OCI-LY1 (cell line): ENCODE measurements around the gene SPPL3.

Source experiments
- H2AFZ ChIP-seq: fragments of 200-600 bp; sonication (generic), shearing (Covaris generic); 2 replicates; pipeline ENCODE4 v1.6.0; 2014; ENCODE audit warnings: antibody characterized with exemption, mild to moderate bottlenecking, low read length
- H3F3A ChIP-seq: fragments of 200-600 bp; sonication (generic), shearing (Covaris generic); 2 replicates; pipeline ENCODE4 v1.6.0; 2014; ENCODE audit warnings: mild to moderate bottlenecking, antibody characterized with exemption, low read length, moderate library complexity; ENCODE audit not compliant: insufficient read depth
- H3K27ac ChIP-seq: fragments of 200-600 bp; sonication (generic); 2 replicates; pipeline ENCODE4 v1.5.1; 2014; ENCODE audit warnings: low read length, mixed run types, mild to moderate bottlenecking, low read depth; ENCODE audit not compliant: poor library complexity, severe bottlenecking
- H3K27me3 ChIP-seq: fragments of 200-600 bp; sonication (generic); 2 replicates; pipeline ENCODE4 v1.6.0; 2014; ENCODE audit warnings: antibody characterized with exemption, mild to moderate bottlenecking, low read length, moderate library complexity; ENCODE audit not compliant: insufficient read depth
- H3K36me3 ChIP-seq: fragments of 200-600 bp; sonication (generic); 2 replicates; pipeline ENCODE4 v1.6.1; 2014; ENCODE audit warnings: mild to moderate bottlenecking, antibody characterized with exemption, low read length, moderate library complexity, mixed read lengths; ENCODE audit not compliant: insufficient read depth
- H3K4me1 ChIP-seq: fragments of 200-600 bp; sonication (generic); 2 replicates; pipeline ENCODE4 v1.5.1; 2014; ENCODE audit warnings: mild to moderate bottlenecking, low read length, moderate library complexity; ENCODE audit not compliant: insufficient read depth, severe bottlenecking
- H3K4me2 ChIP-seq: fragments of 200-600 bp; sonication (generic), shearing (Covaris generic); 2 replicates; pipeline ENCODE4 v1.6.1; 2014; ENCODE audit warnings: low read length
- H3K4me3 ChIP-seq: fragments of 200-600 bp; sonication (generic); 2 replicates; pipeline ENCODE4 v1.5.1; 2014; ENCODE audit warnings: low read length, low read depth, mild to moderate bottlenecking, mixed read lengths; ENCODE audit not compliant: poor library complexity, severe bottlenecking
- H3K79me2 ChIP-seq: fragments of 200-600 bp; shearing (Covaris generic); 2 replicates; pipeline ENCODE4 v1.6.1; 2016; ENCODE audit warnings: mixed run types, low read length, mixed read lengths; ENCODE audit not compliant: insufficient read depth
- H3K9ac ChIP-seq: fragments of 200-600 bp; sonication (generic), shearing (Covaris generic); 2 replicates; pipeline ENCODE4 v1.6.1; 2014; ENCODE audit warnings: mild to moderate bottlenecking, low read length, mixed read lengths
- H3K9me2 ChIP-seq: fragments of 200-600 bp; sonication (generic), shearing (Covaris generic); 2 replicates; pipeline ENCODE4 v1.6.1; 2014; ENCODE audit warnings: low read depth, mild to moderate bottlenecking, low read length, mixed read lengths
- H3K9me3 ChIP-seq: fragments of 200-600 bp; shearing (Covaris generic); 2 replicates; pipeline ENCODE4 v1.6.1; 2014; ENCODE audit warnings: low read length, mixed read lengths
- H4K20me1 ChIP-seq: fragments of 200-600 bp; sonication (generic), shearing (Covaris generic); 2 replicates; pipeline ENCODE4 v1.6.0; 2016; ENCODE audit warnings: mild to moderate bottlenecking, low read length; ENCODE audit not compliant: insufficient read depth
- EZH2 ChIP-seq: fragments of 200-600 bp; sonication (generic), shearing (Covaris generic); IDR thresholded peaks from 2 replicates; pipeline ENCODE4 v1.8.0; 2017; ENCODE audit warnings: borderline replicate concordance, mixed run types, mild to moderate bottlenecking, antibody characterized with exemption, low read length, moderate library complexity, mixed read lengths
- TF ChIP-seq, protein P1 (sequence below): fragments of 200-600 bp; sonication (generic), shearing (Covaris generic); IDR thresholded peaks from 2 replicates; pipeline ENCODE4 v1.5.1; 2017; ENCODE audit warnings: mild to moderate bottlenecking, antibody characterized with exemption, low read length, moderate library complexity, mixed read lengths

Gene SPPL3

DNA sequence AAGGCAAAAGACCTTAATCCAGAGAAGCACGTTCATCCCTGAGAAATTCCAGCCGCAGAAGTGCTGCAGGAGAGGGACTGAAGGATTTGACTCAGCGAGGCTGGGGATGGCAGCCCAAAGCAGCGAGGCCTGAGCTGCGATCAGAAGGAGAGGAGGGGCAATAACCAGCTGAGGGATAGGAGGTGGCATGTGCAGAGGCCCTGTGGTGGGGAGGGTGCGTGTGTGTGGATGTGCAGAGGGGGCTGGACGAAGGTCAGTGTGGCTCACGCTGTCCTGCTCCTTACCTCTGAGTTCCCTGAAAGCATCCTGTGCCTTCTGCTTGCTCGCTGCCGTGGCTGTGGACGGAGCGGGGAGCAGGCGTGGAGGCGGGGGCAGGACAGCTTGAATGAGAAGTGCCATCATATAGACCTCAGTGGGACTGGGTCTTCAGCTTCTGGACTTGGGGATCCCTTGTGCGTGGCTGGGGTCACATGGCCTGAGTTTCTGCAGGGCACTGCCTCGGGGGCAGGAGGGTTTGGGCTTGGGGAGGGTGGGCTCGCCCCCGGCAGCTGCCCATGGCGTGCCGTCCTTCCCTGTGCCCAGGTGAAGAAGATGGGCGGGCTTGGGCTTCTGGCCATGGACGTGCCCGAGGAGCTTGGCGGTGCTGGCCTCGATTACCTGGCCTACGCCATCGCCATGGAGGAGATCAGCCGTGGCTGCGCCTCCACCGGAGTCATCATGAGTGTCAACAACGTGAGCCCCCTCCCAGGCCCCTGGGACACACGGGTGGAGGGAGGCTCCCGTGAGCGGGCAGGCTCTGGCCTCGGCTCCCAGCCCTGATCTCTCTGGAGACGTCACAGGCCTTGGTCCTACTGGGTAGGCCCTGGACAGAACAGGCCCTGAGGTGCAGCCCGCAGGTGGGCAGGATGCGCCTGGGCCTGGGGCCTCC, 167.5 kb downstream of the SPPL3 start:
- Histone ChIP-seq H3K27ac (no peak overlapping the region), H3K9me3 (no peaks in the 10 kb centered on the region), H3F3A (no peaks in the 10 kb centered on the region), H3K4me3 (no peak overlapping the region), H3K9ac (no peak overlapping the region), H3K4me2 (no peak overlapping the region), H3K9me2 (no peaks in the 10 kb centered on the region), H3K79me2 (no peaks in the 10 kb centered on the region), H2AFZ (no peak overlapping the region), H3K4me1 (peaks cover 5% of the 10 kb centered on the region), H3K36me3 (no peaks in the 10 kb centered on the region), H4K20me1 (no peaks in the 10 kb centered on the region), H3K27me3 (no peaks in the 10 kb centered on the region)
- TF ChIP-seq, protein P1, sequence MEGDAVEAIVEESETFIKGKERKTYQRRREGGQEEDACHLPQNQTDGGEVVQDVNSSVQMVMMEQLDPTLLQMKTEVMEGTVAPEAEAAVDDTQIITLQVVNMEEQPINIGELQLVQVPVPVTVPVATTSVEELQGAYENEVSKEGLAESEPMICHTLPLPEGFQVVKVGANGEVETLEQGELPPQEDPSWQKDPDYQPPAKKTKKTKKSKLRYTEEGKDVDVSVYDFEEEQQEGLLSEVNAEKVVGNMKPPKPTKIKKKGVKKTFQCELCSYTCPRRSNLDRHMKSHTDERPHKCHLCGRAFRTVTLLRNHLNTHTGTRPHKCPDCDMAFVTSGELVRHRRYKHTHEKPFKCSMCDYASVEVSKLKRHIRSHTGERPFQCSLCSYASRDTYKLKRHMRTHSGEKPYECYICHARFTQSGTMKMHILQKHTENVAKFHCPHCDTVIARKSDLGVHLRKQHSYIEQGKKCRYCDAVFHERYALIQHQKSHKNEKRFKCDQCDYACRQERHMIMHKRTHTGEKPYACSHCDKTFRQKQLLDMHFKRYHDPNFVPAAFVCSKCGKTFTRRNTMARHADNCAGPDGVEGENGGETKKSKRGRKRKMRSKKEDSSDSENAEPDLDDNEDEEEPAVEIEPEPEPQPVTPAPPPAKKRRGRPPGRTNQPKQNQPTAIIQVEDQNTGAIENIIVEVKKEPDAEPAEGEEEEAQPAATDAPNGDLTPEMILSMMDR = no peak
- TF ChIP-seq EZH2 = no peak

DNA sequence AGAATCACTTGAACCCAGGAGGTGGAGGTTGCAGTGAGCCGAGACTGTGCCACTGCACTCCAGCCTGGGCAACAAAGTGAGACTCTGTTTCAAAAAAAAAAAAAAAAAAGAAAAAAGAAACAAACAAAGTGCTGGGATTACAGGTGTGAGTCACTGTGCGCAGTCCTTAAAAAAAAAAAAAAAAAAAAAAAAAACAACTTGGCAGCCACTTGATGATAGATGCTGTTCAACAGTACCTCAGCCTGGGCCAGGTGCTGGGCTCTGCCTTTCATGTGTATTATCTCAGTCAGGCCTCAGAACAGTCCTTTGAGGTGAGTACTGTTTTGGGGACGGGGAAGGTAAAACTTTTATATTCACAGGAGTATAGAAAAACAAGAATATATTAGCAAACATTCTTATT, 169.0 kb downstream of the SPPL3 start:
- Histone ChIP-seq H3F3A (no peaks in the 10 kb centered on the region), H3K79me2 (no peaks in the 10 kb centered on the region), H4K20me1 (no peaks in the 10 kb centered on the region), H2AFZ (no peak overlapping the region), H3K4me3 (no peak overlapping the region), H3K4me1 (peaks cover 5% of the 10 kb centered on the region), H3K27ac (no peak overlapping the region), H3K9me3 (no peaks in the 10 kb centered on the region), H3K4me2 (no peak overlapping the region), H3K36me3 (peaks cover 7% of the 10 kb centered on the region), H3K9ac (no peak overlapping the region), H3K9me2 (no peaks in the 10 kb centered on the region), H3K27me3 (no peaks in the 10 kb centered on the region)
- TF ChIP-seq EZH2 = no peak
- TF ChIP-seq, protein P1 = no peak

DNA sequence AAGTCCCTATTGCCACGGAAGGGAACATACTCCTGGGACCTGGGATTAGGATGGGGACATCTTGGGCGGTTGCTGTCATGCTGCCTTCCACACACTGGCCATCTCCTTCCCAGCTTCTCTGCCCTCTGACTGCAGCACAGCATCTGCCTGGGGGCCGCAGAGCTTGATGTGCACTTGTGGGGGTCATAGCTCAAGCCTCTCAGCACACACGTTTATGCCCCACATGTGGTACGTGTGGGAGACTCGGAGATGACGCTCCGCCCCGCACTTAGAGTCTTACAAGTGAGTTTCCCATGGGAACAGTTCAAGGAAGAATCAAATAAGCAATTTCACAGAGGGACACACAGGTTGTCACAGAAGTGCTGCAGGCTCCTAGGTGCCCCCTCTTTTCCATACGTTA, 169.9 kb downstream of the SPPL3 start:
- TF ChIP-seq, protein P1 = no peak
- TF ChIP-seq EZH2 = no peak

More for the DNA sequence above, 169.9 kb downstream of the SPPL3 start:
- Histone ChIP-seq H3K4me3 (no peak overlapping the region), H4K20me1 (no peaks in the 10 kb centered on the region), H3K9me3 (no peaks in the 10 kb centered on the region), H3K4me2 (no peak overlapping the region), H3F3A (no peaks in the 10 kb centered on the region), H3K9me2 (no peaks in the 10 kb centered on the region), H3K79me2 (no peaks in the 10 kb centered on the region), H3K36me3 (peaks cover 13% of the 10 kb centered on the region), H3K27ac (no peak overlapping the region), H2AFZ (no peak overlapping the region), H3K9ac (no peak overlapping the region), H3K4me1 (peaks cover 2% of the 10 kb centered on the region), H3K27me3 (no peaks in the 10 kb centered on the region)
